ENCODE measurements around the gene CRYBG1. TPM values are rescaled to one million over a fixed set of nuclear protein-coding genes. Genes with fewer than 3 reads are reported as not detected.

CRYBG1 gene
- polyA plus RNA-seq, 2 of the 4 experiments (the other 2 are of a cell fraction): 0.31 to 0.37 TPM

DNA sequence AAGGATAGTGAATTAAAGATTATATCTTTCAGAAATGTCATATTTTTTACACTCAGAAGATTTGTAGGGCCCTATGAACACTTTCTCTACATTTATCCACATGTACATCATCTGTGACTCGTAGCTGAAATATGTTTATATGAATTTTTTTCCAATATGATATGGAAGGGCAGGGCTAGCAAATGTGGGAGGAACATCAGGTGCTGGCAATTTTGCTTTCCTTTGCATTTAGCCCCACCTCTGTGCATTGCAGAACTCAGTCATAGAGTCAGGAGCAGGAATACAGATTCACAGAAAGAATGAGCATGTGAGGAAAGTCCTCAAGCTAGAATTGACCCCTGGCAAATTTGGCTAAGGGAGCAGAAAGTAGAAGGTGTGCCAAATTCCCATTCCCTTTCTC, 129.9 kb downstream of the CRYBG1 start:
- H3K9me3 ChIP-seq: no peaks in the 10 kb centered on the region
- POLR2A ChIA-PET: no interaction called here
- H3K4me2 ChIP-seq: no peak overlapping the region
- TF ChIP-seq HES2 (IDR thresholded peaks at IDR 0.05) (no peak), SREBF2 (IDR thresholded peaks at IDR 0.05) (no peak), ZFP36 (IDR thresholded peaks at IDR 0.05; ENCODE audit: borderline replicate concordance, partially characterized antibody) (no peak), JUNB (IDR thresholded peaks at IDR 0.05) (no peak), REST (IDR thresholded peaks at IDR 0.05) (no peak), NFE2L2 (conservative IDR thresholded peaks at IDR 0.05; ENCODE audit: low read length) (no peak), ZC3H11A (IDR thresholded peaks at IDR 0.05) (no peak), RNF2 (IDR thresholded peaks at IDR 0.05; ENCODE audit: borderline replicate concordance, low read depth) (no peak), MAFK (IDR thresholded peaks at IDR 0.05; ENCODE audit: partially characterized antibody) (no peak), POLR2A (IDR thresholded peaks at IDR 0.05; ENCODE audit: low read length) (no peak), TFCP2L1 (CRISPR knock-in tag; IDR thresholded peaks at IDR 0.05) (no peak), RARB (CRISPR knock-in tag; IDR thresholded peaks at IDR 0.05) (no peak), KDM5A (IDR thresholded peaks at IDR 0.05) (no peak), ATOH8 (CRISPR knock-in tag; IDR thresholded peaks at IDR 0.05; ENCODE audit: low read depth) (no peak), EHF (CRISPR knock-in tag; IDR thresholded peaks at IDR 0.05) (no peak), FOXS1 (CRISPR knock-in tag; IDR thresholded peaks at IDR 0.05) (no peak)
- H3K4me3 ChIP-seq: no peak overlapping the region
- ATAC-seq: no peak
- no peaks in the 10 kb centered on the region; the same call in 2 of the 3 replicates for H3K4me1 ChIP-seq
- no peak for DNase-seq (ENCODE audit: low read depth in 1 of 2, low spot score in 1 of 2)
- FAIRE-seq: no peak
- CTCF ChIA-PET: interaction anchor here (1.2 kb wide), 1 partner anchor 18 kb away, joined by 3 read pairs; no protein-coding TSS in a partner anchor
- H3K27ac ChIP-seq: no peak overlapping the region
- 24% methylated on average over 1 of the region's 1 CpG for WGBS (ENCODE audit: missing lambda C conversion rate)

DNA sequence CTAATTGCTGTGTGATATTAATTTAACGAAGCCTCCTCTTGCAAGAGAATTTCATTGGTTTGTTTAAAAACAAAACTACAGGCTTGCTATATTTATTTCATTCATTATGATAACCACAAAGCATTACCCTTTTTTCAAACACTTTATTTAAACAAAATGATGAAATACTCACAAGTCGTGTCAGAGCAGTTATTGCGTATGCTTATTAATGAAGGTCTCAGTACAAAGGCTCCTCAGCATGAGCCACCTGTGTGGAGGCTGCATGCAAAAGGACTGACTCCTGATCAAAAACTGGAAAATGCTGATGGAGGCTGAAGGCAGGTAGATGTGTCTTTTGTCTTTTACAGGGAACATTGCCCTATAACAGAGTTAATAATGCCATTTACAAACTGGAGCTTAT, 130.5 kb downstream of the CRYBG1 start:
- Histone ChIP-seq H3K4me1 (no peaks in the 10 kb centered on the region; the same call in 2 of the 3 replicates), H3K9me3 (no peaks in the 10 kb centered on the region), H3K4me2 (no peak overlapping the region), H3K4me3 (no peak overlapping the region), H3K27ac (no peak overlapping the region)
- ChIA-PET POLR2A (no interaction called here), CTCF (no interaction called here)
- no peak for TF ChIP-seq BHLHE40 (IDR thresholded peaks at IDR 0.05; ENCODE audit: low read depth, low read length)
- TF ChIP-seq MAZ (IDR thresholded peaks at IDR 0.05; ENCODE audit: borderline replicate concordance, low read depth, low read length): no peak
- no peak for TF ChIP-seq E2F6 (IDR thresholded peaks at IDR 0.05; ENCODE audit: borderline replicate concordance, low read depth)
- no peak for ATAC-seq
- WGBS (ENCODE audit: missing lambda C conversion rate): 71% methylated on average over 3 of the region's 3 CpGs
- DNase-seq (ENCODE audit: low read depth in 1 of 2, low spot score in 1 of 2): no peak
- FAIRE-seq: no peak

- Histone ChIP-seq H3K4me2 (no peak overlapping the region), H3K4me1 (no peaks in the 10 kb centered on the region; the same call in 2 of the 3 replicates), H3K4me3 (no peak overlapping the region), H3K27ac (no peak overlapping the region), H3K9me3 (no peaks in the 10 kb centered on the region)
- WGBS (ENCODE audit: missing lambda C conversion rate): 37% methylated on average over 3 of the region's 3 CpGs
- POLR2A ChIA-PET: no interaction called here
- ATAC-seq (no peak), DNase-seq (ENCODE audit: low read depth in 1 of 2, low spot score in 1 of 2) (no peak), FAIRE-seq (no peak)
- CTCF ChIA-PET: no interaction called here
- TF ChIP-seq, protein P1, sequence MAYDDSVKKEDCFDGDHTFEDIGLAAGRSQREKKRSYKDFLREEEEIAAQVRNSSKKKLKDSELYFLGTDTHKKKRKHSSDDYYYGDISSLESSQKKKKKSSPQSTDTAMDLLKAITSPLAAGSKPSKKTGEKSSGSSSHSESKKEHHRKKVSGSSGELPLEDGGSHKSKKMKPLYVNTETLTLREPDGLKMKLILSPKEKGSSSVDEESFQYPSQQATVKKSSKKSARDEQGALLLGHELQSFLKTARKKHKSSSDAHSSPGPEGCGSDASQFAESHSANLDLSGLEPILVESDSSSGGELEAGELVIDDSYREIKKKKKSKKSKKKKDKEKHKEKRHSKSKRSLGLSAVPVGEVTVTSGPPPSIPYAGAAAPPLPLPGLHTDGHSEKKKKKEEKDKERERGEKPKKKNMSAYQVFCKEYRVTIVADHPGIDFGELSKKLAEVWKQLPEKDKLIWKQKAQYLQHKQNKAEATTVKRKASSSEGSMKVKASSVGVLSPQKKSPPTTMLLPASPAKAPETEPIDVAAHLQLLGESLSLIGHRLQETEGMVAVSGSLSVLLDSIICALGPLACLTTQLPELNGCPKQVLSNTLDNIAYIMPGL (CRISPR knock-in tag; IDR thresholded peaks at IDR 0.05; ENCODE audit: borderline replicate concordance): no peak
- TF ChIP-seq PHF8 (IDR thresholded peaks at IDR 0.05; ENCODE audit: borderline replicate concordance, low read depth): no peak
- TF ChIP-seq CBX2 (IDR thresholded peaks at IDR 0.05; ENCODE audit: borderline replicate concordance, low read depth): no peak
- no peak for TF ChIP-seq HOXA7 (CRISPR knock-in tag; IDR thresholded peaks at IDR 0.05)
- TF ChIP-seq EHF (CRISPR knock-in tag; IDR thresholded peaks at IDR 0.05): no peak
- no peak for TF ChIP-seq FOSL2 (IDR thresholded peaks at IDR 0.05)
- no peak for TF ChIP-seq FOSL2 (CRISPR knock-in tag; IDR thresholded peaks at IDR 0.05)
- no peak for TF ChIP-seq ZC3H11A (IDR thresholded peaks at IDR 0.05)
- no peak for TF ChIP-seq FOXS1 (CRISPR knock-in tag; IDR thresholded peaks at IDR 0.05)
- TF ChIP-seq HDAC2 (IDR thresholded peaks at IDR 0.05): no peak
- TF ChIP-seq JUN (IDR thresholded peaks at IDR 0.05): no peak
- no peak for TF ChIP-seq ZFP36 (IDR thresholded peaks at IDR 0.05; ENCODE audit: borderline replicate concordance, partially characterized antibody)
- TF ChIP-seq USF2 (IDR thresholded peaks at IDR 0.05): no peak
- TF ChIP-seq RCOR1 (IDR thresholded peaks at IDR 0.05; ENCODE audit: low read depth, low read length): no peak
Measured at GRCh38 chr6:106495014-106495413, 134.5 kb downstream of the CRYBG1 start.

Measured in A549 (cell line).